Measurements from ENCODE around the gene EIF4G3. TPM values are rescaled to one million over a fixed set of nuclear protein-coding genes. Genes with fewer than 3 reads are reported as not detected.

EIF4G3 gene
- total and polyA plus RNA-seq, 9 of the 15 experiments (the other 6 are each of a cell fraction or from before 2014, with no cell fraction given): 6.7 to 40.5 (median 32.1) TPM

DNA sequence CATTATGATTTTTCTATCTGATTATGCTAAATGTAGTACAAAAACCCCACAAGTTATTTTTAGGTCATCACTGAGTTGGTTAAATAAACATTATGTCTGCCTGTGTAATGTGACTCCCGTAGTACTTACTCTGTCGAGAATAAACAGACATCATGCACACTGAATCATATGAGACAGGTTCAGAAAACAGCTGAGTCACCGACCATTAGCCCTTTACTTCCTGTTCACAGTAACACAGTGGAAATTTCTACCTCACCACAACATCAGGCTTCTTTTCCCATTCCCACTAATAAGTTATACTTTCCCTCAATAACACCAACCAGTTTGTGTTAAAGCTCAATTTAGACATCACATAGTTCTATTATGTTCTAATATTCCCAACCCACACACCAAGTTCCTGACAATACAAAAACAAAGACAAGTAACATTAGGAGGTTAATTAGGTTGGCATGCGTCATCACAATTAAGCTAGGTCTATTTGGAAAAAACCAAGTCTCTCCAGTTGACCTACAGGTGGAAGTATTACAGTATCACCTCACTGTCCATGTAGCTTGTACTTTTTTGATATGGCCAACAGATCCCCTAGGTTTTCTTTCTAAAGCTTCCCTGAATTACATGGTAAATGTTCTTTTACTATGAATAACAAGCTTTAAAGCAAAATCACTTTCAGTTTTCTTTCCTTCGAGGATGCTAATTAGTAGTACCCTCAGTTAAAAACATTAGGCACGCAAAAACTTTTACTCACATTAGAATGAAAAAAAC lies 154.2 kb downstream of the EIF4G3 start (continued):
- TF ChIP-seq CHD7 (IDR thresholded peaks at IDR 0.05; ENCODE audit: low read depth, low read length) (no peak), SMC3 (conservative IDR thresholded peaks at IDR 0.05; ENCODE audit: insufficient read depth, low read depth, low read length) (no peak), ARNT (IDR thresholded peaks at IDR 0.05) (peak; percentile 79 to 96), COPS2 (conservative IDR thresholded peaks at IDR 0.05) (no peak), ZMIZ1 (IDR thresholded peaks at IDR 0.05; ENCODE audit: low read depth in 2 of 2, low read length in 2 of 2) (0 out of 4 replicates have a peak, but pooled peaks of 1 of the 2 experiments have one; percentile 42), ZNF197 (CRISPR knock-in tag; IDR thresholded peaks at IDR 0.05; ENCODE audit: low read depth) (peak; percentile 85), POLR3G (IDR thresholded peaks at IDR 0.05; ENCODE audit: extremely low read depth, insufficient read length, insufficient replicate concordance) (no peak), ZNF121 (CRISPR knock-in tag; conservative IDR thresholded peaks at IDR 0.05) (no peak)
- TF ChIP-seq, protein P1, sequence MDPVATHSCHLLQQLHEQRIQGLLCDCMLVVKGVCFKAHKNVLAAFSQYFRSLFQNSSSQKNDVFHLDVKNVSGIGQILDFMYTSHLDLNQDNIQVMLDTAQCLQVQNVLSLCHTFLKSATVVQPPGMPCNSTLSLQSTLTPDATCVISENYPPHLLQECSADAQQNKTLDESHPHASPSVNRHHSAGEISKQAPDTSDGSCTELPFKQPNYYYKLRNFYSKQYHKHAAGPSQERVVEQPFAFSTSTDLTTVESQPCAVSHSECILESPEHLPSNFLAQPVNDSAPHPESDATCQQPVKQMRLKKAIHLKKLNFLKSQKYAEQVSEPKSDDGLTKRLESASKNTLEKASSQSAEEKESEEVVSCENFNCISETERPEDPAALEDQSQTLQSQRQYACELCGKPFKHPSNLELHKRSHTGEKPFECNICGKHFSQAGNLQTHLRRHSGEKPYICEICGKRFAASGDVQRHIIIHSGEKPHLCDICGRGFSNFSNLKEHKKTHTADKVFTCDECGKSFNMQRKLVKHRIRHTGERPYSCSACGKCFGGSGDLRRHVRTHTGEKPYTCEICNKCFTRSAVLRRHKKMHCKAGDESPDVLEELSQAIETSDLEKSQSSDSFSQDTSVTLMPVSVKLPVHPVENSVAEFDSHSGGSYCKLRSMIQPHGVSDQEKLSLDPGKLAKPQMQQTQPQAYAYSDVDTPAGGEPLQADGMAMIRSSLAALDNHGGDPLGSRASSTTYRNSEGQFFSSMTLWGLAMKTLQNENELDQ (CRISPR knock-in tag; IDR thresholded peaks at IDR 0.05; ENCODE audit: borderline replicate concordance): no peak

Measured in K562 (cell line).